Tibial artery (tissue), 4 donors: ENCODE measurements around the gene MBOAT2.

Experiments used
- DNase-seq, 2 donors: peaks; one replicate each; pipeline ENCODE4 v3.0.0-alpha.2; 2019
- H3K27ac ChIP-seq, 2 donors: fragments of 200-600 bp; sonication (generic) in 1 of 2; 1 replicate in 1 of 2; 2 replicates in 1 of 2; pipeline ENCODE4 v1.5.1; 2018 to 2019; ENCODE audit warnings: mild to moderate bottlenecking in 1 of 2
- H3K27me3 ChIP-seq, 2 donors: fragments of 200-600 bp; sonication (generic) in 1 of 2; one replicate each; pipeline versions ENCODE4 v1.5.1 to v1.6.0; 2016 to 2019
- H3K36me3 ChIP-seq, 3 donors: fragments of 200-600 bp; sonication (generic) in 2 of 3; one replicate each; pipeline ENCODE4 v1.5.1; 2016 to 2019; ENCODE audit warnings: mild to moderate bottlenecking in 2 of 3
- H3K4me1 ChIP-seq, 4 donors: fragments of 200-600 bp; sonication (generic) in 2 of 4; 1 replicate in 3 of 4; 2 replicates in 1 of 4; pipeline ENCODE4 v1.5.1; 2016 to 2019
- H3K4me3 ChIP-seq, 2 donors: fragments of 200-600 bp; sonication (generic) in 1 of 2; 1 replicate in 1 of 2; 2 replicates in 1 of 2; pipeline ENCODE4 v1.5.1; 2018 to 2019; ENCODE audit warnings: mild to moderate bottlenecking in 2 of 2
- H3K9me3 ChIP-seq, 3 donors: fragments of 200-600 bp; sonication (generic) in 1 of 3; one replicate each; pipeline ENCODE4 v1.5.1; 2016 to 2019
- intact Hi-C: fragments of 100-400 bp; cut with DNase I; formaldehyde crosslinking; loops from one replicate; pipeline ENCODE4 v1.15.0; 2023; ENCODE audit warnings: low total_unique reads
- TF ChIP-seq, protein P1 (sequence below), 2 experiments: fragments of 200-600 bp in 1 of 2; fragments of 450-650 bp in 1 of 2; IDR thresholded peaks; one replicate each; pipeline ENCODE4 v1.5.1; 2017 to 2019; ENCODE audit warnings: antibody characterized with exemption in 2 of 2, mild to moderate bottlenecking in 1 of 2, moderate library complexity in 1 of 2

Gene MBOAT2

DNA sequence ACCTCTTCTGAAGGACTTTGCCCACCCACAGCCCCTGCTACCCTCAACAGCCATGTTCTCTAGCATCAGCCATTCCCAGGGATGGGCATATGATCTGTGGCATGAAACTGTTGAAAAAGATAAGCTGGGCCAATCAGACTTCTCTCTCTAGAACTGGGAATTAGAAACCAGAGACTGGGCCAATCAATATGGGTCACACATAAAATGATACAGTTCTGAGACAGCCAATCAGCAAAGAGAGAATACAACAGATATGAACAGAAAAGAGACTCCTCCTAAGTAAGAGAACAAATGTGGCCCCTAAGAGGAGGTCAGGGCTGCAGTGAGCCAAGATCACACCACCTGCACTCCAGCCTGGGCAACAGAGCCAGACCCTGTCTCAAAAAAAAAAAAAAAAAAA is 168.2 kb downstream of the MBOAT2 start:
- peak overlapping the region; percentile 87 to 92 for H3K4me3 ChIP-seq

GRCh38 chr2:8833853-8834252 is 169.6 kb downstream of the MBOAT2 start:
- Histone ChIP-seq H3K9me3 (no peaks in the 10 kb centered on the region), H3K36me3 (no peaks in the 10 kb centered on the region), H3K4me3 (no peak overlapping the region), H3K27me3 (no peaks in the 10 kb centered on the region), H3K4me1 (peaks cover 0 to 69% (median 29%) of the 10 kb centered on the region in 4 donors), H3K27ac (no peak overlapping the region)
- TF ChIP-seq, protein P1, sequence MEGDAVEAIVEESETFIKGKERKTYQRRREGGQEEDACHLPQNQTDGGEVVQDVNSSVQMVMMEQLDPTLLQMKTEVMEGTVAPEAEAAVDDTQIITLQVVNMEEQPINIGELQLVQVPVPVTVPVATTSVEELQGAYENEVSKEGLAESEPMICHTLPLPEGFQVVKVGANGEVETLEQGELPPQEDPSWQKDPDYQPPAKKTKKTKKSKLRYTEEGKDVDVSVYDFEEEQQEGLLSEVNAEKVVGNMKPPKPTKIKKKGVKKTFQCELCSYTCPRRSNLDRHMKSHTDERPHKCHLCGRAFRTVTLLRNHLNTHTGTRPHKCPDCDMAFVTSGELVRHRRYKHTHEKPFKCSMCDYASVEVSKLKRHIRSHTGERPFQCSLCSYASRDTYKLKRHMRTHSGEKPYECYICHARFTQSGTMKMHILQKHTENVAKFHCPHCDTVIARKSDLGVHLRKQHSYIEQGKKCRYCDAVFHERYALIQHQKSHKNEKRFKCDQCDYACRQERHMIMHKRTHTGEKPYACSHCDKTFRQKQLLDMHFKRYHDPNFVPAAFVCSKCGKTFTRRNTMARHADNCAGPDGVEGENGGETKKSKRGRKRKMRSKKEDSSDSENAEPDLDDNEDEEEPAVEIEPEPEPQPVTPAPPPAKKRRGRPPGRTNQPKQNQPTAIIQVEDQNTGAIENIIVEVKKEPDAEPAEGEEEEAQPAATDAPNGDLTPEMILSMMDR (IDR thresholded peaks at IDR 0.05), result no peak
- intact Hi-C loops, result no loop called here
- DNase-seq, result no peak

More for the DNA sequence above, 168.2 kb downstream of the MBOAT2 start:
- DNase-seq, result no peak
- Histone ChIP-seq H3K4me1 (peaks cover 0 to 65% (median 29%) of the 10 kb centered on the region in 4 donors), H3K27ac (no peak overlapping the region), H3K9me3 (no peaks in the 10 kb centered on the region), H3K27me3 (no peaks in the 10 kb centered on the region), H3K36me3 (no peaks in the 10 kb centered on the region)
- intact Hi-C loops, result loop anchor here (5.0 kb wide), 1 partner anchor 167 kb away; the partner anchor contains the start of gene MBOAT2
- TF ChIP-seq, protein P1 (IDR thresholded peaks at IDR 0.05), result no peak

DNA sequence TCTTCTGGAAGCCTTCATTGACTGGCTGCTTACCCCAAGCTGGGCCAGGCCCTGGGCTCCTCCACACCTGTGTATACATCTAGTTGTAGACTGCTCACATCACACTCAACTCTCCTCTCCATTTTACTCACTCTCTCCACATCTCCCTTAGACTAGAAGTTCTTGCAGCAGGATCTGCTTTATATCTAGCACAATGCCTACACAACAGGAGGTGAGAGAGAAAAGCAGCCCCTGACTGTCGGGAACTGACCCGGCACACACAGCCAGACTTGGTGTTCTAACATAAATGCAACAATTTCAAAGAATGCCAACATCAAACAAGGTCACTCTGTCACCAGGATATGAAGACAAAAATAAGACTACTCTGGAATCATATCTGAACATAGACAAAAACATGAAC is 172.0 kb downstream of the MBOAT2 start:
- H3K27ac ChIP-seq, result no peak overlapping the region
- no peaks in the 10 kb centered on the region for H3K9me3 ChIP-seq
- H3K27me3 ChIP-seq, result no peaks in the 10 kb centered on the region
- intact Hi-C loops, result no loop called here
- no peaks in the 10 kb centered on the region for H3K36me3 ChIP-seq
- no peak overlapping the region for H3K4me3 ChIP-seq
- no peak for DNase-seq
- peaks cover 0 to 62% (median 27%) of the 10 kb centered on the region in 4 donors for H3K4me1 ChIP-seq
- TF ChIP-seq, protein P1 (IDR thresholded peaks at IDR 0.05), result no peak

- H3K4me1 ChIP-seq, result peaks cover 0 to 31% (median 9%) of the 10 kb centered on the region in 4 donors
- TF ChIP-seq, protein P1 (IDR thresholded peaks at IDR 0.05), result no peak
- DNase-seq, result no peak
Measured at GRCh38 chr2:8827729-8828128, 175.8 kb downstream of the MBOAT2 start.

GRCh38 chr2:8822218-8822617 is 181.3 kb downstream of the MBOAT2 start:
- Histone ChIP-seq H3K27me3 (no peaks in the 10 kb centered on the region), H3K4me3 (no peak overlapping the region), H3K27ac (peak overlapping the region; percentile 68 to 70), H3K9me3 (no peaks in the 10 kb centered on the region), H3K4me1 (peaks cover 0 to 26% (median 10%) of the 10 kb centered on the region in 4 donors), H3K36me3 (peaks cover 23 to 43% (median 35%) of the 10 kb centered on the region in 3 donors)
- DNase-seq, result no peak
- intact Hi-C loops, result loop anchor here (2.0 kb wide), 1 partner anchor 15 kb away; the partner anchor contains the start of gene KIDINS220
- TF ChIP-seq, protein P1 (IDR thresholded peaks at IDR 0.05), result no peak

More at GRCh38 chr2:8827729-8828128, 175.8 kb downstream of the MBOAT2 start:
- Histone ChIP-seq H3K9me3 (no peaks in the 10 kb centered on the region), H3K27me3 (no peaks in the 10 kb centered on the region), H3K4me3 (no peak overlapping the region), H3K27ac (no peak overlapping the region), H3K36me3 (peaks cover 15 to 23% (median 20%) of the 10 kb centered on the region in 3 donors)
- intact Hi-C loops, result no loop called here
